Thyroid gland (tissue), 4 donors: Measurements from ENCODE around the gene HOATZ. TPM values are rescaled to one million over a fixed set of nuclear protein-coding genes. Genes with fewer than 3 reads are reported as not detected.

Experiments
- DNase-seq, 2 donors: peaks; one replicate each; pipeline ENCODE4 v3.0.0-alpha.2; 2019
- H3K27ac ChIP-seq, 3 donors: fragments of 200-600 bp; sonication (generic); 1 replicate in 2 of 3; 2 replicates in 1 of 3; pipeline ENCODE4 v1.5.1; 2016 to 2019; ENCODE audit warnings: mild to moderate bottlenecking in 1 of 3, moderate library complexity in 1 of 3
- H3K27me3 ChIP-seq: fragments of 200-600 bp; sonication (generic); one replicate; pipeline ENCODE4 v1.5.1; 2019
- H3K36me3 ChIP-seq, 2 donors: fragments of 200-600 bp; sonication (generic); one replicate each; pipeline ENCODE4 v1.5.1; 2016 to 2019
- H3K4me1 ChIP-seq, 2 donors: fragments of 200-600 bp; sonication (generic); one replicate each; pipeline ENCODE4 v1.5.1; 2017 to 2019
- H3K4me3 ChIP-seq, 3 donors: fragments of 200-600 bp; sonication (generic); replicated peaks in 1 of 3; 1 replicate in 2 of 3; 2 replicates in 1 of 3; pipeline ENCODE4 v1.5.1; 2016; ENCODE audit warnings: mild to moderate bottlenecking in 1 of 3
- H3K9me3 ChIP-seq: fragments of 200-600 bp; sonication (generic); one replicate; pipeline ENCODE4 v1.5.1; 2017
- POLR2A ChIP-seq, 2 donors: fragments of 450-650 bp; IDR thresholded peaks; one replicate each; pipeline ENCODE4 v1.6.1; 2017; ENCODE audit warnings: antibody characterized with exemption in 2 of 2, mild to moderate bottlenecking in 2 of 2, moderate library complexity in 1 of 2
- WGBS, 2 donors: methylation state at CpG; one replicate each; pipeline ENCODE4 v1.1.5; 2017; 5-methylcytosine and 5-hydroxymethylcytosine counted together
- intact Hi-C: fragments of 100-400 bp; cut with DNase I; formaldehyde crosslinking; loops from one replicate; pipeline ENCODE4 v1.15.1; 2023
- total RNA-seq, 4 donors: library from RNA; depleted of rRNA; stranded (reverse); fragments of >200 nt; gene quantifications; one replicate each; pipeline ENCODE4 v1.2.3, GENCODE V29; 2016
- TF ChIP-seq, protein P1 (sequence below), 6 experiments: fragments of 200-600 bp in 3 of 6; fragments of 450-650 bp in 3 of 6; sonication (generic) in 3 of 6; IDR thresholded peaks; one replicate each; pipeline ENCODE4 v1.5.1; 2016 to 2019; ENCODE audit warnings: antibody characterized with exemption in 6 of 6, mild to moderate bottlenecking in 2 of 6, inconsistent platforms in 1 of 6, moderate library complexity in 1 of 6

Gene HOATZ
- total RNA-seq, 4 donors from 2014 or later, result not detected

DNA sequence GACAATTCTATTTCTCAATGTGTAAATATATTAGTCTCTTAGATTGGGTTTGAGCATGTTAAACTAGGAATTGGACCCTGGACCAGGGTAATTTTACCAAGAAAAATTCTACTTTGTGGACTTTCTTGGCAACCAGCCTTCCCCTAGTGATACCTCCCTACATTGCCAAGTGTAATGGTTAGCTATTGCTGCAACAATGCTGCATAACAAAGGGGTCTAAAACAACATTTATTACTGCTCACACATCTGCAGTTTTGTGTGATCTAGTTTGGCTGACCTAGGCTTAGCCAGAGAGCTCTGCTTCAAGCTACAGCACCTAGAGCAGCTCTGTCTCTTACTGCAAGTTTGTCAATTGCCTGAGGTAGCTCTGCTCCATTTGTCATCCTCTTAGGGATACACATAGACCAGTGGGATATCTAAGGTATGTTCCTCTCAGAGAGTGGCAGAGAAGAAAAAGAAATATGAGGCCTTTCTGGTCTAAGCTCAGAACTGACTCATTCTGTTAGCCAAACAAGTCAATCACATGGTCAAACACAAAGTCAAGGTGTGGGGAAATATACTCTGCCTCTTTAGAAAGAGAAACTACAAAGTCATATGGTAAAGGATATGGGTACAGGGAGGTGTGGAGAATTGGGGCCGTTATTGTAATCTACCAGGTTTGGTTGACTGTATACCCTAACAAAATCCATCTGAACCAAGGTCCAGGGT, 24.0 kb downstream of the HOATZ start:
- Histone ChIP-seq H3K36me3 (no peaks in the 10 kb centered on the region), H3K4me1 (peaks cover 8 to 20% of the 10 kb centered on the region in 2 donors), H3K4me3 (no peak overlapping the region), H3K27ac (peak overlapping the region; percentile 10 to 89 (median 85)), H3K27me3 (no peaks in the 10 kb centered on the region), H3K9me3 (no peaks in the 10 kb centered on the region)
- no peak for DNase-seq
- no peak for TF ChIP-seq POLR2A (IDR thresholded peaks at IDR 0.05)
- TF ChIP-seq, protein P1, sequence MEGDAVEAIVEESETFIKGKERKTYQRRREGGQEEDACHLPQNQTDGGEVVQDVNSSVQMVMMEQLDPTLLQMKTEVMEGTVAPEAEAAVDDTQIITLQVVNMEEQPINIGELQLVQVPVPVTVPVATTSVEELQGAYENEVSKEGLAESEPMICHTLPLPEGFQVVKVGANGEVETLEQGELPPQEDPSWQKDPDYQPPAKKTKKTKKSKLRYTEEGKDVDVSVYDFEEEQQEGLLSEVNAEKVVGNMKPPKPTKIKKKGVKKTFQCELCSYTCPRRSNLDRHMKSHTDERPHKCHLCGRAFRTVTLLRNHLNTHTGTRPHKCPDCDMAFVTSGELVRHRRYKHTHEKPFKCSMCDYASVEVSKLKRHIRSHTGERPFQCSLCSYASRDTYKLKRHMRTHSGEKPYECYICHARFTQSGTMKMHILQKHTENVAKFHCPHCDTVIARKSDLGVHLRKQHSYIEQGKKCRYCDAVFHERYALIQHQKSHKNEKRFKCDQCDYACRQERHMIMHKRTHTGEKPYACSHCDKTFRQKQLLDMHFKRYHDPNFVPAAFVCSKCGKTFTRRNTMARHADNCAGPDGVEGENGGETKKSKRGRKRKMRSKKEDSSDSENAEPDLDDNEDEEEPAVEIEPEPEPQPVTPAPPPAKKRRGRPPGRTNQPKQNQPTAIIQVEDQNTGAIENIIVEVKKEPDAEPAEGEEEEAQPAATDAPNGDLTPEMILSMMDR (IDR thresholded peaks at IDR 0.05), result no peak
- 81 to 88% methylated on average over 1 of the region's 1 CpG for WGBS, 2 donors
- intact Hi-C loops, result no loop called here

DNA sequence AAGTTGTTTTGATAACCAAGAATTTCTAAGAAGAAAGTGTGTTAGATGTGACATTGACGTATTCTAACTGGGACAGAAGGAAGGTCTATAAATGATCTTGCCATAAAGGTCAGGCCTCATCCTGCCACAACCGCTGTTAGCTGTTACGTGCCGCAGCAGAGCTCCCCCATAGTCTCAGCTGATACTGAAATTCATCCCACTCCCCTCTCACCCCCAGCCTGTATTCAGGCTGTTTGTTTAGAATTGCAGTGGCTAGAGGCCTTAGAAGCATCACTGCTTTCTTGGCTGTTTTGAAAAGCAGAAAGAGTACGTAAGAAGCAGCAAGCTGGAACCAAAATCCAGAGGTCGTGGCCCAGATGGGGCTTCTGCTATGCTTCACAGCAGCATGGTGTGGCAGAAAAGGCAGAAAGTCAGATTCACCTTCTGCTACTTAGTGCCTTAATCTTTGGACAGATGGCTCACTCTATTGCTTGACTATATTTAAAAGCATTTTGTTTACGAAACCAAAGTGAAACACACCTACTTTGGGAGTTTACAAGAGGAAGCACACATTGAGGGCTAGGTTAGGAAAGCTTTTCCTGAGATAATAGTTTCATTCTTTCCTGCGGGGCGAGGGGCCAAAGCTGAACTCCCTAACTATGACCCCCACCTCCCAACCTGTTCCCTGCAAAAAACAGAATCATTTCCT, 25.0 kb downstream of the HOATZ start:
- Histone ChIP-seq H3K36me3 (no peaks in the 10 kb centered on the region), H3K4me1 (peaks cover 8 to 20% of the 10 kb centered on the region in 2 donors), H3K9me3 (no peaks in the 10 kb centered on the region), H3K4me3 (peak overlapping the region in 1 of 3 donors; percentile 74), H3K27me3 (no peaks in the 10 kb centered on the region), H3K27ac (peak overlapping the region; percentile 10 to 89 (median 85))
- TF ChIP-seq, protein P1 (IDR thresholded peaks at IDR 0.05), result no peak
- TF ChIP-seq POLR2A (IDR thresholded peaks at IDR 0.05), result no peak
- intact Hi-C loops, result no loop called here
- WGBS, 2 donors, result 65 to 66% methylated on average over 9 of the region's 9 CpGs
- peak; percentile 26 to 46 for DNase-seq

DNA sequence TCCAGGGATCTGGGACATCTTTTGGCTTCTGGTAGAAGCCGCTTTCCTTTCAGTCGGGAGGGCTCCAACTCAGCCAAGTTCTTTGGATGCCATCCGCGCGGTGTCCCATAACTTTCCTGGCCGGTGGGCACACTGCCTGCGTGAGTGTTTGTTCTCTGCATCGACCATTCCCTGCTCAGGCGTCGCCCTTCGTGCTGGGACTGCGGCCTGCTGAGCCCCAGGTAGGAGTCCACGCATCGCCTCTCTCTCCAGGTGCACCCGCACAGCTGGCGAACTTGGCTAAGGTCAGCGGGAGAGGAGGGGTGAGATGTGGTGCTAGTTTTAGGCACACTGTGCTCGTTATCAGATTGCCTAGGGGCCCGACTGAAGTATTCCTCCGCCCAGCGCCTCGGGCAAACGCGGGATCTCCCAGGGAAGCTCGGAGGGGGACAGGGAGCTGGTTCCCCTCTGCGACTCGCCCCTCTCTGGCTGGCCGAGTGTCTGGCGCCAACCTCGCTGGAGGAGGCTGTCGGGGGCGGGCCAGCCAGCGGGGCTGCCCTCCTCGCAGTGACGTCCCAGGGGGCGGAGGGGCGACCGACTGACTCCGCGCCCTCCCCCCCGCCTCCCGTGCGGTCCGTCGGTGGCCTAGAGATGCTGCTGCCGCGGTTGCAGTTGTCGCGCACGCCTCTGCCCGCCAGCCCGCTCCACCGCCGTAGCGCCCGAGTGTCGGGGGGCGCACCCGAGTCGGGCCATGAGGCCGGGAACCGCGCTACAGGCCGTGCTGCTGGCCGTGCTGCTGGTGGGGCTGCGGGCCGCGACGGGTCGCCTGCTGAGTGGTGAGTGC, 25.7 kb downstream of the HOATZ start, which contains the start of gene LAYN:
LAYN (plus strand) TSS at position 607 of the 823 bp plus-strand sequence; CDS start at position 731, 124 bp downstream.
- no peaks in the 10 kb centered on the region for H3K9me3 ChIP-seq
- 4 to 23% methylated on average over 7 to 14 of the region's 70 CpGs for WGBS, 2 donors
- intact Hi-C loops, result no loop called here
- H3K4me1 ChIP-seq, result peaks cover 8 to 20% of the 10 kb centered on the region in 2 donors
- H3K27ac ChIP-seq, result peak within 1 kb of the TSS; percentile 37 to 89 (median 85)
- peak; percentile 68 to 82 for DNase-seq
- no peaks in the 10 kb centered on the region for H3K27me3 ChIP-seq
- TF ChIP-seq POLR2A (IDR thresholded peaks at IDR 0.05), result peak; percentile 10 to 84
- TF ChIP-seq, protein P1 (IDR thresholded peaks at IDR 0.05), result no peak
- H3K36me3 ChIP-seq, result no peaks in the 10 kb centered on the region
- peak within 1 kb of the TSS; percentile 25 to 74 (median 39) for H3K4me3 ChIP-seq

DNA sequence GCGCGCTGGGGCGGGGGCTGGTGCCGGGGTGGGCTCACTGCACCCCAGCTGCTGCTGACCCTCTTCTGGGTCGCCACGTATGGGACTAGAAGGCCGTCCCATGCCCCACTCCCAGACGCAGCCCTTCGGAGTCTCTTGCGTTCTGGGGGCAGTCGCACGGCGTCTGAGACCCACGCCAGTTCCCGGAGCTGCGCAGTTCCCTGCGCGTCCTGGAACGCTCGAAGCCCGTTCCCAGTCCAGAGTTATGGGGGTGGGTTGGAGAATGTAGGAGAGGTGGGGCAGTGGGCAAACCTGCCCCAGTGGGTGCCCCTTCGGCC, 26.3 kb downstream of the HOATZ start:
- H3K36me3 ChIP-seq, result no peaks in the 10 kb centered on the region
- WGBS, 2 donors, result 0 to 3% methylated on average over 10 to 12 of the region's 22 CpGs
- intact Hi-C loops, result no loop called here
- no peaks in the 10 kb centered on the region for H3K9me3 ChIP-seq
- peak overlapping the region; percentile 37 to 89 (median 85) for H3K27ac ChIP-seq
- DNase-seq, result no peak
- peak overlapping the region; percentile 25 to 74 (median 39) for H3K4me3 ChIP-seq
- peaks cover 8 to 20% of the 10 kb centered on the region in 2 donors for H3K4me1 ChIP-seq
- no peaks in the 10 kb centered on the region for H3K27me3 ChIP-seq
- TF ChIP-seq, protein P1 (IDR thresholded peaks at IDR 0.05), result no peak
- no peak for TF ChIP-seq POLR2A (IDR thresholded peaks at IDR 0.05)
